ENCODE results near the gene DCC.

DNA sequence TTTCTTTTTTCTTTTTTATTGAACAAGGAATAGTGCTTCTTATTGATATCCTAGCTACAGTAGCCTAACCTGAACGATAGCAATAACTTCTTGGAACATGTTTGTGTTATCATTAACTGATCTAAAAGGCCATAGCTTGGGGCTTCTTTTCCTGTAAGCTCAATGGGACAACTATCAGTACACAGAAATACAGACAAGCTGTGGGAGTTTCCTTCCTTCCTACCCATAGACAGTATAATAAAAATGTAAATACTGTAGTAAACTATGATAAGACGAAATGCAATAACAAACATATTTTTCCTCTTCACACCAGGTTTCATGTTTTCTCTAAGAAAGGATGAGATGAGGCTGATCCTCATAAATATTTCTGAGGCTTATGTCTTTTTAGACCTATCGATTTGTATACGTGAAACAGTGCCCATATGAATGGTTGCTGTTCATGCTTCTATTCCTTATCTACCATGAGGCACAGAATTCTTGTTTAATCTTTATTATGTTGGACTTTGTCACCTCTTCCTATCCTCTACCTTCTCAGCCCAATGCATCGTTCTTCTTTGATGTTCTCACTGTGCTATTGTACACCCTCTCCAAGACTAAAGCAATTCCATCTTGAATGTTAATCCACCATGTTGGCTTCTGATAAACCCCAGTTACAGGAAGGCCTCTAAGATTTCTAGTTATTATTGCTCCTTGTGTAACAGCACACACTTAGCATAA lies 361.4 kb downstream of the DCC start:
- TF ChIP-seq, protein P1, sequence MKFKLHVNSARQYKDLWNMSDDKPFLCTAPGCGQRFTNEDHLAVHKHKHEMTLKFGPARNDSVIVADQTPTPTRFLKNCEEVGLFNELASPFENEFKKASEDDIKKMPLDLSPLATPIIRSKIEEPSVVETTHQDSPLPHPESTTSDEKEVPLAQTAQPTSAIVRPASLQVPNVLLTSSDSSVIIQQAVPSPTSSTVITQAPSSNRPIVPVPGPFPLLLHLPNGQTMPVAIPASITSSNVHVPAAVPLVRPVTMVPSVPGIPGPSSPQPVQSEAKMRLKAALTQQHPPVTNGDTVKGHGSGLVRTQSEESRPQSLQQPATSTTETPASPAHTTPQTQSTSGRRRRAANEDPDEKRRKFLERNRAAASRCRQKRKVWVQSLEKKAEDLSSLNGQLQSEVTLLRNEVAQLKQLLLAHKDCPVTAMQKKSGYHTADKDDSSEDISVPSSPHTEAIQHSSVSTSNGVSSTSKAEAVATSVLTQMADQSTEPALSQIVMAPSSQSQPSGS (IDR thresholded peaks at IDR 0.05; ENCODE audit: low read length), result no peak
- TF ChIP-seq TAF1 (IDR thresholded peaks at IDR 0.05; ENCODE audit: low read depth, low read length) (no peak), SP1 (IDR thresholded peaks at IDR 0.05; ENCODE audit: low read depth, low read length) (no peak), JUN (IDR thresholded peaks at IDR 0.05; ENCODE audit: low read depth, low read length) (no peak), POLR2AphosphoS5 (IDR thresholded peaks at IDR 0.05; ENCODE audit: low read depth, low read length) (no peak), POLR2A (IDR thresholded peaks at IDR 0.05; ENCODE audit: control extremely low read depth in 1 of 2, low read depth in 2 of 2, low read length in 2 of 2) (no peak), TBP (IDR thresholded peaks at IDR 0.05; ENCODE audit: low read depth, low read length) (no peak), EGR1 (IDR thresholded peaks at IDR 0.05; ENCODE audit: borderline replicate concordance, low read depth, low read length) (no peak), CHD1 (IDR thresholded peaks at IDR 0.05; ENCODE audit: low read depth, low read length) (no peak), GTF2F1 (IDR thresholded peaks at IDR 0.05; ENCODE audit: borderline replicate concordance, low read depth, low read length) (no peak), RFX5 (IDR thresholded peaks at IDR 0.05; ENCODE audit: borderline replicate concordance, low read depth, low read length) (no peak)
- TF ChIP-seq, protein P2, sequence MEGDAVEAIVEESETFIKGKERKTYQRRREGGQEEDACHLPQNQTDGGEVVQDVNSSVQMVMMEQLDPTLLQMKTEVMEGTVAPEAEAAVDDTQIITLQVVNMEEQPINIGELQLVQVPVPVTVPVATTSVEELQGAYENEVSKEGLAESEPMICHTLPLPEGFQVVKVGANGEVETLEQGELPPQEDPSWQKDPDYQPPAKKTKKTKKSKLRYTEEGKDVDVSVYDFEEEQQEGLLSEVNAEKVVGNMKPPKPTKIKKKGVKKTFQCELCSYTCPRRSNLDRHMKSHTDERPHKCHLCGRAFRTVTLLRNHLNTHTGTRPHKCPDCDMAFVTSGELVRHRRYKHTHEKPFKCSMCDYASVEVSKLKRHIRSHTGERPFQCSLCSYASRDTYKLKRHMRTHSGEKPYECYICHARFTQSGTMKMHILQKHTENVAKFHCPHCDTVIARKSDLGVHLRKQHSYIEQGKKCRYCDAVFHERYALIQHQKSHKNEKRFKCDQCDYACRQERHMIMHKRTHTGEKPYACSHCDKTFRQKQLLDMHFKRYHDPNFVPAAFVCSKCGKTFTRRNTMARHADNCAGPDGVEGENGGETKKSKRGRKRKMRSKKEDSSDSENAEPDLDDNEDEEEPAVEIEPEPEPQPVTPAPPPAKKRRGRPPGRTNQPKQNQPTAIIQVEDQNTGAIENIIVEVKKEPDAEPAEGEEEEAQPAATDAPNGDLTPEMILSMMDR (IDR thresholded peaks at IDR 0.05; ENCODE audit: control extremely low read depth in 1 of 3, insufficient read depth in 1 of 3, low read depth in 1 of 3, low read length in 3 of 3), result no peak
- TF ChIP-seq, protein P3, sequence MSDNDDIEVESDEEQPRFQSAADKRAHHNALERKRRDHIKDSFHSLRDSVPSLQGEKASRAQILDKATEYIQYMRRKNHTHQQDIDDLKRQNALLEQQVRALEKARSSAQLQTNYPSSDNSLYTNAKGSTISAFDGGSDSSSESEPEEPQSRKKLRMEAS (IDR thresholded peaks at IDR 0.05), result no peak

Measured in H1 (cell line).